ENCODE data around the gene SUMF2. TPM values are rescaled to one million over a fixed set of nuclear protein-coding genes. Genes with fewer than 3 reads are reported as not detected.

SUMF2 gene
- total and polyA plus RNA-seq, 2 donors (not counting 3 experiments of a cell fraction or from before 2014, with no cell fraction given): 91.3 to 110 TPM

GRCh38 chr7:56105508-56105907 is 41.4 kb downstream of the SUMF2 start:
- H3K4me3 ChIP-seq (replicated peaks in 1 of 3; ENCODE audit: insufficient read depth in 1 of 3, low read depth in 1 of 3, low read length in 3 of 3): peak overlapping the region; percentile 54 to 87 (median 86)
- POLR2A ChIA-PET: interaction anchor here (1.6 kb wide), 1 partner anchor 13 kb away, joined by 7 read pairs; the partner anchor contains the start of gene PHKG1
- no peaks in the 10 kb centered on the region for H3K9me1 ChIP-seq (replicated peaks; ENCODE audit: control insufficient read depth, extremely low read depth, insufficient read depth, low read length)
- TF ChIP-seq MYC (IDR thresholded peaks at IDR 0.05; ENCODE audit: low read depth, low read length) (no peak), FOS (IDR thresholded peaks at IDR 0.05; ENCODE audit: borderline replicate concordance, insufficient read depth, low read length) (peak; percentile 22), POLR2AphosphoS5 (IDR thresholded peaks at IDR 0.05; ENCODE audit: insufficient read depth, low read depth, low read length) (no peak), POLR2A (IDR thresholded peaks at IDR 0.05; ENCODE audit: low read depth, low read length) (no peak), GATA2 (IDR thresholded peaks at IDR 0.05; ENCODE audit: insufficient read depth, insufficient read length, low read depth, low read length) (no peak), EZH2 (IDR thresholded peaks at IDR 0.05; ENCODE audit: borderline replicate concordance, low read depth, low read length, severe bottlenecking) (no peak), JUN (IDR thresholded peaks at IDR 0.05; ENCODE audit: borderline replicate concordance, insufficient read depth, insufficient read length, low read depth) (peak; percentile 8)
- TF ChIP-seq, protein P1, sequence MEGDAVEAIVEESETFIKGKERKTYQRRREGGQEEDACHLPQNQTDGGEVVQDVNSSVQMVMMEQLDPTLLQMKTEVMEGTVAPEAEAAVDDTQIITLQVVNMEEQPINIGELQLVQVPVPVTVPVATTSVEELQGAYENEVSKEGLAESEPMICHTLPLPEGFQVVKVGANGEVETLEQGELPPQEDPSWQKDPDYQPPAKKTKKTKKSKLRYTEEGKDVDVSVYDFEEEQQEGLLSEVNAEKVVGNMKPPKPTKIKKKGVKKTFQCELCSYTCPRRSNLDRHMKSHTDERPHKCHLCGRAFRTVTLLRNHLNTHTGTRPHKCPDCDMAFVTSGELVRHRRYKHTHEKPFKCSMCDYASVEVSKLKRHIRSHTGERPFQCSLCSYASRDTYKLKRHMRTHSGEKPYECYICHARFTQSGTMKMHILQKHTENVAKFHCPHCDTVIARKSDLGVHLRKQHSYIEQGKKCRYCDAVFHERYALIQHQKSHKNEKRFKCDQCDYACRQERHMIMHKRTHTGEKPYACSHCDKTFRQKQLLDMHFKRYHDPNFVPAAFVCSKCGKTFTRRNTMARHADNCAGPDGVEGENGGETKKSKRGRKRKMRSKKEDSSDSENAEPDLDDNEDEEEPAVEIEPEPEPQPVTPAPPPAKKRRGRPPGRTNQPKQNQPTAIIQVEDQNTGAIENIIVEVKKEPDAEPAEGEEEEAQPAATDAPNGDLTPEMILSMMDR (IDR thresholded peaks at IDR 0.05; ENCODE audit: extremely low read depth in 1 of 2, insufficient read depth in 1 of 2, low read depth in 1 of 2, low read length in 2 of 2): no peak
- TF ChIP-seq, protein P2, sequence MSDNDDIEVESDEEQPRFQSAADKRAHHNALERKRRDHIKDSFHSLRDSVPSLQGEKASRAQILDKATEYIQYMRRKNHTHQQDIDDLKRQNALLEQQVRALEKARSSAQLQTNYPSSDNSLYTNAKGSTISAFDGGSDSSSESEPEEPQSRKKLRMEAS (IDR thresholded peaks at IDR 0.05; ENCODE audit: insufficient read depth, insufficient read length): no peak
- H3K9ac ChIP-seq (replicated peaks; ENCODE audit: extremely low read depth, insufficient read depth, low read length): peak overlapping the region; percentile 93
- intact Hi-C loops (cut with micrococcal nuclease) (loop anchor here (10.0 kb wide), 2 partner anchors 531 to 741 kb away; partner anchors contain the start of genes LANCL2 and VOPP1), dilution Hi-C loops (cut with MboI; ENCODE audit: extremely low pct_ligation_motif_present, low sequenced_read_pairs) (no loop called here)
- peaks cover 26% of the 10 kb centered on the region for H3K79me2 ChIP-seq (ENCODE audit: control insufficient read depth, insufficient read depth, low read length)
- H3K4me2 ChIP-seq (ENCODE audit: insufficient read depth, low read length): peak overlapping the region; percentile 76
- no peaks in the 10 kb centered on the region for H4K20me1 ChIP-seq (replicated peaks; ENCODE audit: control insufficient read depth, extremely low read depth, insufficient read depth, low read length)
- peaks cover 10 to 17% of the 10 kb centered on the region in 2 experiments for H3K36me3 ChIP-seq (ENCODE audit: control insufficient read depth in 2 of 2, extremely low read depth in 1 of 2, insufficient read depth in 2 of 2, low read length in 2 of 2)
- FAIRE-seq (peak; percentile 70), DNase-seq (ENCODE audit: low read depth, low spot score) (peak; percentile 69)
- CTCF ChIA-PET: interaction anchor here (0.7 to 2.6 kb wide), 4 partner anchors 13 to 464 kb away, joined by 3 to 19 read pairs (median 8); partner anchors contain the start of gene PHKG1
- H3K27me3 ChIP-seq (ENCODE audit: control insufficient read depth in 2 of 2, insufficient read depth in 2 of 2, low read length in 2 of 2): no peaks in the 10 kb centered on the region
- H3K27ac ChIP-seq (ENCODE audit: insufficient read depth, low read depth, low read length): peak overlapping the region; percentile 77
- no peaks in the 10 kb centered on the region for H3K9me3 ChIP-seq (replicated peaks; ENCODE audit: control insufficient read depth, insufficient read depth, low read length)
- no peak overlapping the region for H2AFZ ChIP-seq (ENCODE audit: low read depth, low read length)
- no TSS peak for BruUV-seq (replicated peaks)
- H3K4me1 ChIP-seq (ENCODE audit: control insufficient read depth, extremely low read depth, insufficient read depth, low read length): peaks cover 4% of the 10 kb centered on the region
